OCI-M1 (cell line): ENCODE data around the gene INVS.
"Not testable (repeated sequence)": the region's sequence is repeated elsewhere in the genome, so short reads cannot be mapped to it uniquely, and the experiment has no call there.

ENCODE experiments used
- DNase-seq: peaks from one replicate; lab custom pipeline; 2025; lab: John Stamatoyannopoulos, UW

The INVS gene

DNA sequence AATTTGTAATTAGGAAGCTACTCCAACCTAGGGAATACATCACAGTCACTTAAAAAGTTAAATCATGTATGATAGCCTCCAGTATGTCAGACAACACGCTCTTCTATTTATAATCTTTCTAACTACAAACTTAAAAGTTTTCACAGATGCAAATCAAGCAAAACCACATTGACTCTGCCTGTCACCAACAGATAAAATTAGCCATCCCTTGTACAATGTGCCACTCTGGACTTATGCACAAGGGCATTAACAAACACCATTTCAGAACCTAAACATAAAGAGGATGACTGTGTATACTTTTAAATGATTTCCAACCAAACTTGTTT is 15.0 kb upstream of the INVS start:
- DNase-seq = peak; percentile 84

- DNase-seq = peak; percentile 57
Observed at GRCh38 chr9:100084734-100085133, 14.3 kb upstream of the INVS start.

GRCh38 chr9:100086097-100086635 is 12.9 kb upstream of the INVS start:
- no peak for DNase-seq

- DNase-seq = peak; percentile 73
Observed at GRCh38 chr9:100087218-100087617, 11.8 kb upstream of the INVS start.

DNA sequence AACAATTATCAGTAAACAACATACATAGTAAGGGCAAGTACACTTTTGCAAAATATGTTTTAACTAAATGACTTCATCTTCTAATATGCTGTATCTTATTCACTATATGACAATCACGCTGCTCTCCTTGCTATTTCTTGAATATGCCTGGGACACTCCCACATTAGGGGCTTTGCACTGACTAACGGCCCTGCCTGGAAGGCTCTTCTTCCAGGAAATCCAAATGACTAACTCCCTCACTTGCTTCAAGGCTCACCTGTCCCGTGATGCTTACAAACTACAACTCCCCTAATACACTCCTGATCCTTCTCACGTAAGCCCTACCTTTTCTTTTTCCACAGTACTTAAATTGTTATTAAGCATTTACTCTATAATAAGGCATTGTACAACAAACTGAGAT is 10.8 kb upstream of the INVS start:
- DNase-seq = peak; percentile 60

GRCh38 chr9:100090880-100091279 is 8.2 kb upstream of the INVS start:
- no peak for DNase-seq

GRCh38 chr9:100091650-100092049 is 7.4 kb upstream of the INVS start:
- no peak for DNase-seq

- no peak for DNase-seq
Observed at GRCh38 chr9:100092066-100092465, 7.0 kb upstream of the INVS start.

- not testable (repeated sequence) for DNase-seq
Observed at GRCh38 chr9:100094411-100094810, 4.6 kb upstream of the INVS start.

DNA sequence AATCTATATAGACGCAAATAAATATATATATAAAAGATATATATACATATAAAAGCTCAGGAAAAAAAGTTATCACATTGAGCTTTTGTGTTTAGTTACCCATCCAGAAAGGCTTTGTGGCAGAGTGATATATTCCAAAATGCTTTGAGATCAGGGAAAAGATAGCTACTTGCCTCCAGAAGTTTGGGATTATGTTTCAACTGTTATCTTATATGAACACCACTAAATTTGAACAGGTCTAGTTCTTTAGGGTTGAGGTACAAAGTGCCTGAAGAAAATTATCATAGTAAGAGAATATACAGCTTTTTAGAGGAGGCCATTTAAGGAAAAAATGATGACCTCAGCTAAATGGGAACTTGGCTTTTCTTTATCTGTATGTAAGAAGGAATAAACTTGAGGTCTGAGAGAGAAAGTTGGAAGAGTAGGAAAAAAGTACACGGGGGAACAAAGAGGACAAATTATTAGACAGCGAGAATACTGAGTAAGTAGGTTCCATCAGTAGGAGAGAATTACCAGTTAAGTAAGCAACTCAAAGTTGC is 2.6 kb upstream of the INVS start:
- peak; percentile 22 for DNase-seq

DNA sequence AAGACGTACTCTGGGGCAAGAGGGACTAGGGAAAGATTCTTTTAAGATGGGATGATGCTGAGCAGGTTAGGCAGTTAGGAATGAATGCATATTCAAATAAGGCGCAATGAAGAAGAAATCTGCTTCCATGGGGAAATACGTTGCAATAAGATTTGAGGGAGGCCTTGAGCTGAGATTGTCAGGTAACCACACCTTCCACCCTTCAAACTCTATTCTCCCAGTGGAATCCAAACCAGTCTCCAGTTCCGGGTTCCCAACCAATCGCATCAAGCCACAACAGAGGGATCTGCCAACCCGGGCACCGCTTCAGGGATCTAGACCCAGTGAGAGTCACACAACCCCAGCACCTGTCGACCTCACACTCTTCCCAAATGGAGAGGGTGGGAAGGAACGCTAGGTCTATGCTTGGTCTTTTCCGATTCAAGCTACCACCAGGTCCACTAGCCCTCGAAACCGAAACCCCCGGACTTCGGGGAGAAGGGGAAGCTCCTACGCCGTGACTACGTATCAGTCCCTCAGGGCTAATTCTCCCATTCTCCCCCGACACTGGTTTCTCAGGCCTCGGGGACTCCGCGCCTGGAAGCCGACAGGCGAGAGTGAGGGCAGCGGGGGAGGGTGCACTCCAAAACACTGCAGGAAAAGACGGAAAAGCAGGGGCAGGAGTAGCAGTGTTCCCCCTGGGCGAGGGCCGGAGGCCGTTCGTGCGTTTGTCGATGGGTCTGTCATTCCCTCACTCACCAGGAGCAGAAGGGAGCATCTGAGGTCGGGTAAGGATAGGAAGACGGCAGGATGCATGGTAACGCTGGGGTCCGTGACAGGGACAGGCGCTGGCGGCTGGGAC is 777 bp upstream of the INVS start:
- DNase-seq = peak; percentile 71

- DNase-seq = no peak
Observed at GRCh38 chr9:100099722-100100042, 639 bp downstream of the INVS start.

DNA sequence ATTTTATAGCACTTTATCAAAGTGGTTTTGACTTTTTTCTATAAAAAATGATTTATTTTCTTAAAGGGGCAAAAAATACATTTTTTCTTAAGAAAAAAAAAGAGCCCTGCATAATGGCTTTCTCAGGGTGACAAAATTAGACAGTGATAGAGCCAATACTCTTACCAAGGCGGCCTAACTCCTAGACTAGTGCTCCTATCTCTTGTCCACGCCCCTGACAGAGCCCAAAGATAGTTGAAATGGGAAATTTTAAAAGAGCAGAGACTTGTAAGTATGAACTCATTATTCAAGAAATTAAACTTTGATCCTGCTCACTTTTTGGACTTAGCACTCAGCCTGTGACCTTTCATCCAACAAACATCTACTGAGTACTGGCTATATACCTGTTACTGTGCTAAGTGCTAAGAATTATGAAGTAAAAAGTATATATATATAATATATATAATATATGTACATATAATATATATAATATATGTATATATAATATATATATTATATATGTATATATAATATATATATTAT is 1.2 kb downstream of the INVS start:
- DNase-seq = peak; percentile 52

DNA sequence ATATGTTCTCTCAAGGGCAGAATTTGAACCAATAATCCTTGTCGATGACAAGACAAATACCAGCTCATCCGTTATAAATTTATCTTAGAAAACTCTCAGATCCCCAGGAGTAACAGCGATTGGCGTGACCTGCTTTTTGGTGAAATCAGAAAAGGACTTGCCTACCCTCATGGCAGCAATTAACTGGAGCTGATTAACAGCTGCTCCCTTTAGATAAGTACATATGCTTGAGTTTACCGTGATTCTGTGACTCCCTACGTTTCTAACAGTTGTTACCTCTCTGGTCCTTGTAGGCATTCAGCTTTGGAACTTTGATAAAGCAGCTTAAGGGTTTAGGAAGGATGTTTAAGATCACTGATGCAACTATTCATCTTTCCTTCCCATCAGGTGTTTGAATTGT is 2.6 kb downstream of the INVS start:
- no peak for DNase-seq

- DNase-seq = no peak
Observed at GRCh38 chr9:100104314-100104713, 5.3 kb downstream of the INVS start.

DNA sequence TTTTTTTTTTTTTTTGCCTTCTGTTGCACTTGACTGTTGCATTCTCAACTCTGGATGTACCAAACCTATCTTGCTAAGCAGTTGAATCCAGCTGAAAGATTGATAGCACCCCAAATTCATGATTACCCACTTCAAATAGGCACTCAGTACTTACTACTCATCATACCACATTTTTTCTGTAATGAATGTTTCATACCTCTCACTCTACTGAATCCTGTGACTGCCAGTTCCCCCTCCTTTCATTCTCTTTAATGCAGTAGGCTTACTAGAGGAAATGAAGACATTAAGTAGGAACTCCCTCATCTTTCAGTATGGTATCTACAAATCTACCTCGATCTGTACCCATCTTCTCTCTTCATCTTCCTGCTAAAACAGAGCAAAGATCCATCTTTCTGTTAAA is 6.8 kb downstream of the INVS start:
- no peak for DNase-seq

GRCh38 chr9:100106616-100107015 is 7.6 kb downstream of the INVS start:
- DNase-seq = no peak

- no peak for DNase-seq
Observed at GRCh38 chr9:100108559-100108958, 9.5 kb downstream of the INVS start.

- DNase-seq = no peak
Observed at GRCh38 chr9:100111235-100111634, 12.2 kb downstream of the INVS start.

- DNase-seq = no peak
Observed at GRCh38 chr9:100112677-100113336, 13.8 kb downstream of the INVS start.

DNA sequence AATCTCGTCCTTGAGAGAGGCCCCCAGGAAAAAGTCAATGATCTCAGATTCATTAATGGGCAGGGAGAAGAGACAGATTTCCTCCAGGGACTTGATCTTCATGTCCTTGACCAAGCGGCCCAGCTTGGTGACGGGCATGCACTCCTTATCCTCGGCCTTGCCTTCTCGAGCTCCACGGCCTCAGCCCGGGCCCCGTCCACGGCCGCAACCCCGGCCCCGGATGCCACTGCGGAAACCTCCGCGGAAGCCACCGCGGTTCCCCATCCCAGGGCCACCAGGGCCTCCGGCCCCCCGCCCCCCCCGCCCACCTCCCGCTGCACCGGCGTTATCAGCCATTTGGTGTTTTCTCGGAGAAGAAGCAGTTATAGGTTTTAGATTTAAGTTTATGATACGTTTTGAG is 18.3 kb downstream of the INVS start:
- DNase-seq = no peak

DNA sequence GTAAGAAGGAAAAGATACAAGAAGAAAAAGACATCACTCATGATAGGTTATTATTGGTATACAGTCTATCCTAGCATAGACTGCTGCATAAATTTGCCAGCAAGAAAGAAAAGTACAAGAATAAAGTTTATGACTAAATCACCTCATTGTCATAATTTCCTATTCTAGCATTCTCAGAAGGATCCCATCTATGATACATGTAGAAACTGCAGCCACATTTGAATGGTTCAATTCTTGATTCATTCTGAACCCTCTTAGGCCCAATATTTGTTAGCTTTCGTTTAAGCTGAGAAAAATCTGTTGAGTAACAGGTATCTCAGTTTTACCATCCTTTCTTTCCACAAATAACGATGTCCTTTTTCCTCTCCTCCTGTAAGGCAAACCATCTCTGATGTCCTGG is 21.2 kb downstream of the INVS start:
- DNase-seq = no peak

DNA sequence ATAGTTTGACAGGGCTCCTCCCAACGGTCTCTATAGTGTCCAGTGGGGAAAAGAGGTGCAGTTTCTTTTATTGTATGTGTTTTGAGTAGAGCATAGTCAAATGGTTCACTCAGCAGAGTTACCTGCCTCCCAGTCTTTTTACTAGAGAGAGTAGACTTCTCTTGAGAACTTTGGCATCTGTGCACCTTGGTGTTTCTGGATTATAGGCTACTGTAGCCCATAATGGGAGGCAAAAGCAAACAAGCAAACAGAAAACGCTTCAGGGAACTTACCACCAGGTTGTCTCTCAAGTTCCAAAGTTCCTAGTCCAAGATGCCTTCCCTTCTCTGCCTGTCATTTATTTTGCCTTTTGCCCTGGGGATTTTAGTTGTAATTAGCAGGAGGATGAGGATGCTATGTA is 26.2 kb downstream of the INVS start:
- DNase-seq = no peak
